ENCODE results near the gene PIMREG.

DNA sequence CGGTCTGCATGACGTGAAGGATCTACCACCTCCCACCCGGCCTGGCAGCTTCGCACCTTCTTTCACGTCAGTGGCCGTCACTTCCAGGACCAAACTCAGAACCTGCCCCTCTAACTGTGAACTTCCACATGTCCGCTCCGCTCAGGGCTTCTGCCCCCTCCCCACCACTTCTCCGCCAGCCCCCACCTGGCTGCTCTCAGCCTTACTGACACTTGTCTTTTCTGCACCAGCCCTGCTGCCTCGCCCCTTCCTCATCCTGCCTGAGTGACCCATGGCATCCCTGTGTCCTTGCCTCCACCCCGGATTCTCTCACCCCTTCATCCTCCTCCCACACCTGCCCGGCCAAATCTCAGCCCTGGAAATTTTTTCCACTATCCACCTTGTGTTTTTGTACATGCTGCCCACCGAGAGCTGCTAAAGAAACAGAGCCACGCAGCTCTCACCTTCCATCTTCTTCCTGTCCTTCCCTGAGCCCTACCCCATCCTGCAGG, 14.2 kb downstream of the PIMREG start:
- TF ChIP-seq, protein P1, sequence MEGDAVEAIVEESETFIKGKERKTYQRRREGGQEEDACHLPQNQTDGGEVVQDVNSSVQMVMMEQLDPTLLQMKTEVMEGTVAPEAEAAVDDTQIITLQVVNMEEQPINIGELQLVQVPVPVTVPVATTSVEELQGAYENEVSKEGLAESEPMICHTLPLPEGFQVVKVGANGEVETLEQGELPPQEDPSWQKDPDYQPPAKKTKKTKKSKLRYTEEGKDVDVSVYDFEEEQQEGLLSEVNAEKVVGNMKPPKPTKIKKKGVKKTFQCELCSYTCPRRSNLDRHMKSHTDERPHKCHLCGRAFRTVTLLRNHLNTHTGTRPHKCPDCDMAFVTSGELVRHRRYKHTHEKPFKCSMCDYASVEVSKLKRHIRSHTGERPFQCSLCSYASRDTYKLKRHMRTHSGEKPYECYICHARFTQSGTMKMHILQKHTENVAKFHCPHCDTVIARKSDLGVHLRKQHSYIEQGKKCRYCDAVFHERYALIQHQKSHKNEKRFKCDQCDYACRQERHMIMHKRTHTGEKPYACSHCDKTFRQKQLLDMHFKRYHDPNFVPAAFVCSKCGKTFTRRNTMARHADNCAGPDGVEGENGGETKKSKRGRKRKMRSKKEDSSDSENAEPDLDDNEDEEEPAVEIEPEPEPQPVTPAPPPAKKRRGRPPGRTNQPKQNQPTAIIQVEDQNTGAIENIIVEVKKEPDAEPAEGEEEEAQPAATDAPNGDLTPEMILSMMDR (IDR thresholded peaks at IDR 0.05): no peak
- TF ChIP-seq SIN3A (IDR thresholded peaks at IDR 0.05; ENCODE audit: borderline replicate concordance, insufficient read depth, low read depth, low read length) (no peak), POLR2AphosphoS5 (IDR thresholded peaks at IDR 0.05; ENCODE audit: low read depth, low read length) (no peak)
- TF ChIP-seq, protein P2, sequence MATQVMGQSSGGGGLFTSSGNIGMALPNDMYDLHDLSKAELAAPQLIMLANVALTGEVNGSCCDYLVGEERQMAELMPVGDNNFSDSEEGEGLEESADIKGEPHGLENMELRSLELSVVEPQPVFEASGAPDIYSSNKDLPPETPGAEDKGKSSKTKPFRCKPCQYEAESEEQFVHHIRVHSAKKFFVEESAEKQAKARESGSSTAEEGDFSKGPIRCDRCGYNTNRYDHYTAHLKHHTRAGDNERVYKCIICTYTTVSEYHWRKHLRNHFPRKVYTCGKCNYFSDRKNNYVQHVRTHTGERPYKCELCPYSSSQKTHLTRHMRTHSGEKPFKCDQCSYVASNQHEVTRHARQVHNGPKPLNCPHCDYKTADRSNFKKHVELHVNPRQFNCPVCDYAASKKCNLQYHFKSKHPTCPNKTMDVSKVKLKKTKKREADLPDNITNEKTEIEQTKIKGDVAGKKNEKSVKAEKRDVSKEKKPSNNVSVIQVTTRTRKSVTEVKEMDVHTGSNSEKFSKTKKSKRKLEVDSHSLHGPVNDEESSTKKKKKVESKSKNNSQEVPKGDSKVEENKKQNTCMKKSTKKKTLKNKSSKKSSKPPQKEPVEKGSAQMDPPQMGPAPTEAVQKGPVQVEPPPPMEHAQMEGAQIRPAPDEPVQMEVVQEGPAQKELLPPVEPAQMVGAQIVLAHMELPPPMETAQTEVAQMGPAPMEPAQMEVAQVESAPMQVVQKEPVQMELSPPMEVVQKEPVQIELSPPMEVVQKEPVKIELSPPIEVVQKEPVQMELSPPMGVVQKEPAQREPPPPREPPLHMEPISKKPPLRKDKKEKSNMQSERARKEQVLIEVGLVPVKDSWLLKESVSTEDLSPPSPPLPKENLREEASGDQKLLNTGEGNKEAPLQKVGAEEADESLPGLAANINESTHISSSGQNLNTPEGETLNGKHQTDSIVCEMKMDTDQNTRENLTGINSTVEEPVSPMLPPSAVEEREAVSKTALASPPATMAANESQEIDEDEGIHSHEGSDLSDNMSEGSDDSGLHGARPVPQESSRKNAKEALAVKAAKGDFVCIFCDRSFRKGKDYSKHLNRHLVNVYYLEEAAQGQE (IDR thresholded peaks at IDR 0.05; ENCODE audit: insufficient read depth in 1 of 2, low read depth in 2 of 2, low read length in 1 of 2): no peak
